ENCODE results near the gene MCL1.

- TF ChIP-seq TAF1 (IDR thresholded peaks at IDR 0.05; ENCODE audit: low read depth, low read length) (no peak), POLR2A (IDR thresholded peaks at IDR 0.05; ENCODE audit: low read depth, low read length) (no peak), POLR2AphosphoS5 (IDR thresholded peaks at IDR 0.05; ENCODE audit: low read depth, low read length) (no peak), SPI1 (IDR thresholded peaks at IDR 0.05; ENCODE audit: low read depth, low read length) (no peak)
Observed at GRCh38 chr1:150582371-150582770, 3.0 kb upstream of the MCL1 start.
